CD4-positive, alpha-beta T cell treated with Interferon gamma for 1 hour (primary cell): Measurements from ENCODE around the gene DLG5.
A peak's percentile ranks its signal among the peaks of the same experiment; 100 is the strongest.

ENCODE experiments used
- DNase-seq: peaks from one replicate; pipeline ENCODE4 v3.0.0-alpha.2; 2020

DLG5 gene

GRCh38 chr10:77816311-77816710, 110.2 kb downstream of the DLG5 start:
- DNase-seq, result no peak

- no peak for DNase-seq
Measured at GRCh38 chr10:77812741-77813140, 113.8 kb downstream of the DLG5 start.

GRCh38 chr10:77811831-77812430, 114.6 kb downstream of the DLG5 start:
- no peak for DNase-seq

- DNase-seq, result no peak
Measured at GRCh38 chr10:77810446-77811335, 115.9 kb downstream of the DLG5 start.

- DNase-seq, result no peak
Measured at GRCh38 chr10:77809336-77809735, 117.2 kb downstream of the DLG5 start.

GRCh38 chr10:77807706-77808105, 118.8 kb downstream of the DLG5 start:
- no peak for DNase-seq

- DNase-seq, result no peak
Measured at GRCh38 chr10:77806511-77807157, 119.9 kb downstream of the DLG5 start.

- DNase-seq, result no peak
Measured at GRCh38 chr10:77805676-77806075, 120.9 kb downstream of the DLG5 start.

- DNase-seq, result no peak
Measured at GRCh38 chr10:77804371-77804770, 122.2 kb downstream of the DLG5 start.

GRCh38 chr10:77801474-77802161, 124.9 kb downstream of the DLG5 start:
- no peak for DNase-seq

- no peak for DNase-seq
Measured at GRCh38 chr10:77800738-77801266, 125.8 kb downstream of the DLG5 start.

GRCh38 chr10:77800320-77800719, 126.2 kb downstream of the DLG5 start:
- no peak for DNase-seq

- DNase-seq, result peak; percentile 14
Measured at GRCh38 chr10:77799352-77799751, 127.2 kb downstream of the DLG5 start.

GRCh38 chr10:77798940-77799339, 127.6 kb downstream of the DLG5 start:
- no peak for DNase-seq

- no peak for DNase-seq
Measured at GRCh38 chr10:77796311-77796915, 130.1 kb downstream of the DLG5 start.

GRCh38 chr10:77795426-77796055, 131.0 kb downstream of the DLG5 start:
- no peak for DNase-seq

- DNase-seq, result no peak
Measured at GRCh38 chr10:77794256-77795142, 132.1 kb downstream of the DLG5 start.

GRCh38 chr10:77793831-77794230, 132.7 kb downstream of the DLG5 start:
- DNase-seq, result no peak

- no peak for DNase-seq
Measured at GRCh38 chr10:77792155-77792554, 134.4 kb downstream of the DLG5 start.

GRCh38 chr10:77791506-77791905, 135.0 kb downstream of the DLG5 start:
- DNase-seq, result no peak

- no peak for DNase-seq
Measured at GRCh38 chr10:77789861-77790260, 136.7 kb downstream of the DLG5 start.
